ENCODE results near the gene DNAL1. TPM values are rescaled to one million over a fixed set of nuclear protein-coding genes. Genes with fewer than 3 reads are reported as not detected.

Gene DNAL1
- polyA plus RNA-seq, 1 of the 3 experiments (the other 2 are of a cell fraction), result 2.6 TPM

DNA sequence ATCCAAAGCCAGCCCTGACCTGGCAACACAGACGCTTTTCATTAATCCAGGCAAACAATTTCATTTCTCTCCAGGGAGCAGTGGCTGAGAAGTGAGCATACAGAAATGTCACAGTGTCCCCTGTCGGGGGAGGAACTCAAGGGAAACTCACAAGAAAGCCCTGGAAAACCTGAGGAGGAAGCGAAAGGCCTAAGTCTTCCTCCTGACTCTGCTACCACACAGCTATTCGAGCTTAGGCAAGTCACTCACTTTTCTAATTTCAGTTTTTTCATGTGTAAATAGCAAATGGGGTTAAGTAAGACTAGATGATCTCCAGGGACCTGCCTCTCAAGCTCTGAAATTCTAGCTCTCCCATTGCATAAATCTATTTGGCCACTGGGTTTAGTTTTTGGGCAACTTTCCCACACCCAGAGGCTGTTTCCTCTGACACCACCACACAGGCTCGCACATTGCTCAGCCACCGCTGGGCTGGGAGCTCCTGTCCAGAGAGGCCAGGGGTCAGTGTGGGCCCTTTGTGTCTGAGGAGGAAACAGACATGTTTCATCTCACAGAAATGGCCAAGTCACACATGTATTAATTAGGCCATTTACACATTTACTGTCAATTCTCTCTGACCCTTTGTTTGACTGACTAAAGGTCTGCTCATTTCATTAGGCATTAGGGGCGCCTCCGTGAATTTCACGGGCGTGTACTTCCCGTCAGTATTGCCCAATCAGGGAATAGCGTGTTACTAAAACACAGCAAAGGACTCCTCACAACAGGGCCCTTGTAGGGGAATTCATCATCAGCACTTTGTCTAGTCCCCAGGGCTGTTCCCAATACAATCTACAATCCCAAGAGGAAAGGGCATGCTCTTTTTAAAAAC lies 79.2 kb downstream of the DNAL1 start:
- peaks cover 4 to 35% of the 10 kb centered on the region in 2 experiments; a peak in 3 of 4 replicates for H3K4me1 ChIP-seq (ENCODE audit: control insufficient read depth in 1 of 2, insufficient read depth in 2 of 2, low read depth in 1 of 2, low read length in 1 of 2)
- H4K20me1 ChIP-seq (ENCODE audit: insufficient read depth), result no peaks in the 10 kb centered on the region
- no peak overlapping the region; the same call in 1 of the 2 replicates for H3K9ac ChIP-seq
- 53% methylated on average over 12 of the region's 12 CpGs for WGBS (ENCODE audit: low lambda C conversion rate)
- peaks cover 29 to 36% of the 10 kb centered on the region in 2 experiments for H3K36me3 ChIP-seq (replicated peaks in 1 of 2; ENCODE audit: control insufficient read depth in 1 of 2, insufficient read depth in 2 of 2, low read length in 1 of 2)
- H3F3A ChIP-seq (replicated peaks; ENCODE audit: insufficient read depth), result peaks cover 9% of the 10 kb centered on the region
- no peak overlapping the region for H2AFZ ChIP-seq (ENCODE audit: low read depth)
- H3K4me3 ChIP-seq (ENCODE audit: low read depth in 2 of 2, low read length in 1 of 2), result no peak overlapping the region
- peak; percentile 23; the same call in 1 of the 2 replicates for TF ChIP-seq NFIC (IDR thresholded peaks at IDR 0.05; ENCODE audit: borderline replicate concordance)
- TF ChIP-seq, protein P1, sequence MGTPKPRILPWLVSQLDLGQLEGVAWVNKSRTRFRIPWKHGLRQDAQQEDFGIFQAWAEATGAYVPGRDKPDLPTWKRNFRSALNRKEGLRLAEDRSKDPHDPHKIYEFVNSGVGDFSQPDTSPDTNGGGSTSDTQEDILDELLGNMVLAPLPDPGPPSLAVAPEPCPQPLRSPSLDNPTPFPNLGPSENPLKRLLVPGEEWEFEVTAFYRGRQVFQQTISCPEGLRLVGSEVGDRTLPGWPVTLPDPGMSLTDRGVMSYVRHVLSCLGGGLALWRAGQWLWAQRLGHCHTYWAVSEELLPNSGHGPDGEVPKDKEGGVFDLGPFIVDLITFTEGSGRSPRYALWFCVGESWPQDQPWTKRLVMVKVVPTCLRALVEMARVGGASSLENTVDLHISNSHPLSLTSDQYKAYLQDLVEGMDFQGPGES (IDR thresholded peaks at IDR 0.05; ENCODE audit: low read depth, low read length), result no peak
- peak; percentile 9; the same call in 1 of the 2 replicates for TF ChIP-seq TCF12 (IDR thresholded peaks at IDR 0.05)
- TF ChIP-seq RAD21 (IDR thresholded peaks at IDR 0.05; ENCODE audit: low read length), result peak; percentile 22; the same call in 1 of the 2 replicates
- TF ChIP-seq SIN3A (IDR thresholded peaks at IDR 0.05; ENCODE audit: borderline replicate concordance, low read depth, low read length), result peak; percentile 27; the same call in 1 of the 2 replicates
- peak; percentile 45 for DNase-seq
- H3K27me3 ChIP-seq (ENCODE audit: insufficient read depth), result no peaks in the 10 kb centered on the region
- no peaks in the 10 kb centered on the region for H3K9me2 ChIP-seq
- H3K27ac ChIP-seq (ENCODE audit: low read depth in 2 of 2, low read length in 1 of 2), result peak overlapping the region; percentile 62 to 71
- no peaks in the 10 kb centered on the region for H3K9me3 ChIP-seq
- ChIA-PET CTCF (interaction anchor here (1.0 to 1.7 kb wide), 5 partner anchors 28 to 226 kb away, joined by 3 to 6 read pairs (median 3); partner anchors contain the start of genes COQ6 and FAM161B), POLR2A (interaction anchor here (1.0 to 1.1 kb wide), 2 partner anchors 10 to 128 kb away, joined by 3 read pairs; partner anchors contain the start of genes PNMA1 and PTGR2)
- no peaks in the 10 kb centered on the region for H3K79me2 ChIP-seq (ENCODE audit: insufficient read depth)
- H3K4me2 ChIP-seq, result peak overlapping the region; percentile 41; the same call in 1 of the 2 replicates

DNA sequence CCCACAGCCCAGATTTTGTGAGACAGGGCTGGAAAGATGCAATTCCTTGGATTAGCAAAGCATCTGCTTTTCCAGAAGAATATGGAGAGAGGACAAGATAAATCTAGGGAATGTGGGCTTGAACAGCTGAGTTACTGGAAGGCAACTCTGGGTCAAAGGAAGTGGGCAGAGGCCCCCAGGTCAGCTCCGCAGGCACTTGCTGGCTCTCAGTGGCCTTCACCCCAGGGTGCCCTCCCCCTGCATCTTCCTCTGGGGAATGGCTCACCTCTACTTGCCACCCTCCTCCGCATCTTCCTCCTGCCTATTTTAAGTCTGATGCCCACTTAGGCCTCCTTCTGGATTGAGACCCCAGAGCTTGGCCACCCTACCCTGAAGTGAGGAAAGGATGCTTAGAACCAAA lies 79.9 kb downstream of the DNAL1 start:
- ChIA-PET POLR2A (no interaction called here), CTCF (interaction anchor here (0.6 to 1.7 kb wide), 5 partner anchors 27 to 225 kb away, joined by 3 to 6 read pairs (median 3); partner anchors contain the start of genes COQ6 and FAM161B)
- Histone ChIP-seq H3K9ac (no peak overlapping the region; the same call in 1 of the 2 replicates), H3K9me2 (no peaks in the 10 kb centered on the region), H3K79me2 (ENCODE audit: insufficient read depth) (no peaks in the 10 kb centered on the region), H3K27me3 (ENCODE audit: insufficient read depth) (no peaks in the 10 kb centered on the region), H3K4me1 (ENCODE audit: control insufficient read depth in 1 of 2, insufficient read depth in 2 of 2, low read depth in 1 of 2, low read length in 1 of 2) (peaks cover 4 to 29% of the 10 kb centered on the region in 2 experiments; a peak in 3 of 4 replicates), H4K20me1 (ENCODE audit: insufficient read depth) (no peaks in the 10 kb centered on the region), H3K36me3 (replicated peaks in 1 of 2; ENCODE audit: control insufficient read depth in 1 of 2, insufficient read depth in 2 of 2, low read length in 1 of 2) (peaks cover 24 to 41% of the 10 kb centered on the region in 2 experiments), H3K27ac (ENCODE audit: low read depth in 2 of 2, low read length in 1 of 2) (peak overlapping the region; percentile 62 to 71), H2AFZ (ENCODE audit: low read depth) (no peak overlapping the region), H3F3A (replicated peaks; ENCODE audit: insufficient read depth) (peaks cover 13% of the 10 kb centered on the region), H3K9me3 (no peaks in the 10 kb centered on the region), H3K4me3 (ENCODE audit: low read depth in 2 of 2, low read length in 1 of 2) (no peak overlapping the region), H3K4me2 (peak overlapping the region; percentile 41; the same call in 1 of the 2 replicates)
- WGBS (ENCODE audit: low lambda C conversion rate), result 100% methylated on average over 2 of the region's 2 CpGs
- no peak for TF ChIP-seq TCF12 (IDR thresholded peaks at IDR 0.05)
- no peak for TF ChIP-seq SMC3 (IDR thresholded peaks at IDR 0.05; ENCODE audit: low read depth, low read length)
- no peak for TF ChIP-seq JUND (IDR thresholded peaks at IDR 0.05)
- no peak for TF ChIP-seq GABPA (IDR thresholded peaks at IDR 0.05; ENCODE audit: low read depth)
- TF ChIP-seq, protein P2, sequence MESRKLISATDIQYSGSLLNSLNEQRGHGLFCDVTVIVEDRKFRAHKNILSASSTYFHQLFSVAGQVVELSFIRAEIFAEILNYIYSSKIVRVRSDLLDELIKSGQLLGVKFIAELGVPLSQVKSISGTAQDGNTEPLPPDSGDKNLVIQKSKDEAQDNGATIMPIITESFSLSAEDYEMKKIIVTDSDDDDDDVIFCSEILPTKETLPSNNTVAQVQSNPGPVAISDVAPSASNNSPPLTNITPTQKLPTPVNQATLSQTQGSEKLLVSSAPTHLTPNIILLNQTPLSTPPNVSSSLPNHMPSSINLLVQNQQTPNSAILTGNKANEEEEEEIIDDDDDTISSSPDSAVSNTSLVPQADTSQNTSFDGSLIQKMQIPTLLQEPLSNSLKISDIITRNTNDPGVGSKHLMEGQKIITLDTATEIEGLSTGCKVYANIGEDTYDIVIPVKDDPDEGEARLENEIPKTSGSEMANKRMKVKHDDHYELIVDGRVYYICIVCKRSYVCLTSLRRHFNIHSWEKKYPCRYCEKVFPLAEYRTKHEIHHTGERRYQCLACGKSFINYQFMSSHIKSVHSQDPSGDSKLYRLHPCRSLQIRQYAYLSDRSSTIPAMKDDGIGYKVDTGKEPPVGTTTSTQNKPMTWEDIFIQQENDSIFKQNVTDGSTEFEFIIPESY (IDR thresholded peaks at IDR 0.05; ENCODE audit: borderline replicate concordance, low read depth), result no peak
- TF ChIP-seq, protein P3, sequence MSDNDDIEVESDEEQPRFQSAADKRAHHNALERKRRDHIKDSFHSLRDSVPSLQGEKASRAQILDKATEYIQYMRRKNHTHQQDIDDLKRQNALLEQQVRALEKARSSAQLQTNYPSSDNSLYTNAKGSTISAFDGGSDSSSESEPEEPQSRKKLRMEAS (IDR thresholded peaks at IDR 0.05; ENCODE audit: low read depth), result no peak
- TF ChIP-seq FOXM1 (IDR thresholded peaks at IDR 0.05; ENCODE audit: low read depth), result no peak
- TF ChIP-seq, protein P4, sequence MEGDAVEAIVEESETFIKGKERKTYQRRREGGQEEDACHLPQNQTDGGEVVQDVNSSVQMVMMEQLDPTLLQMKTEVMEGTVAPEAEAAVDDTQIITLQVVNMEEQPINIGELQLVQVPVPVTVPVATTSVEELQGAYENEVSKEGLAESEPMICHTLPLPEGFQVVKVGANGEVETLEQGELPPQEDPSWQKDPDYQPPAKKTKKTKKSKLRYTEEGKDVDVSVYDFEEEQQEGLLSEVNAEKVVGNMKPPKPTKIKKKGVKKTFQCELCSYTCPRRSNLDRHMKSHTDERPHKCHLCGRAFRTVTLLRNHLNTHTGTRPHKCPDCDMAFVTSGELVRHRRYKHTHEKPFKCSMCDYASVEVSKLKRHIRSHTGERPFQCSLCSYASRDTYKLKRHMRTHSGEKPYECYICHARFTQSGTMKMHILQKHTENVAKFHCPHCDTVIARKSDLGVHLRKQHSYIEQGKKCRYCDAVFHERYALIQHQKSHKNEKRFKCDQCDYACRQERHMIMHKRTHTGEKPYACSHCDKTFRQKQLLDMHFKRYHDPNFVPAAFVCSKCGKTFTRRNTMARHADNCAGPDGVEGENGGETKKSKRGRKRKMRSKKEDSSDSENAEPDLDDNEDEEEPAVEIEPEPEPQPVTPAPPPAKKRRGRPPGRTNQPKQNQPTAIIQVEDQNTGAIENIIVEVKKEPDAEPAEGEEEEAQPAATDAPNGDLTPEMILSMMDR (IDR thresholded peaks at IDR 0.05), result no peak
- DNase-seq, result no peak
